ENCODE data around the gene TMCO4. TPM values are rescaled to one million over a fixed set of nuclear protein-coding genes. Genes with fewer than 3 reads are reported as not detected.

TMCO4 gene
- total and polyA plus RNA-seq, 2 of the 8 experiments (the other 6 are each of a cell fraction or from before 2014, with no cell fraction given), result 3.0 to 3.1 TPM

GRCh38 chr1:19644681-19645410, 154.9 kb downstream of the TMCO4 start (continued):
- TF ChIP-seq USF2 (IDR thresholded peaks at IDR 0.05; ENCODE audit: low read length) (no peak), CREB1 (IDR thresholded peaks at IDR 0.05) (no peak)

All from H1 (cell line).